Transverse colon (tissue), 4 donors: ENCODE data around the gene ZDHHC17. TPM values are rescaled to one million over a fixed set of nuclear protein-coding genes. Genes with fewer than 3 reads are reported as not detected.

Source experiments
- DNase-seq: peaks from one replicate; pipeline ENCODE4 v3.0.0-alpha.2; 2019
- H3K27ac ChIP-seq, 4 donors: fragments of 200-600 bp; sonication (generic); 2 replicates each; pipeline ENCODE4 v1.5.1; 2016 to 2018; ENCODE audit warnings: inconsistent platforms in 4 of 4
- H3K27me3 ChIP-seq: fragments of 200-600 bp; sonication (generic); 2 replicates; pipeline ENCODE4 v1.5.1; 2017; ENCODE audit warnings: inconsistent platforms
- H3K36me3 ChIP-seq, 4 donors: fragments of 200-600 bp; sonication (generic); 2 replicates each; pipeline ENCODE4 v1.5.1; 2017 to 2019; ENCODE audit warnings: inconsistent platforms in 4 of 4
- H3K4me1 ChIP-seq, 4 donors: fragments of 200-600 bp; sonication (generic); 2 replicates each; pipeline ENCODE4 v1.5.1; 2017 to 2020; ENCODE audit warnings: inconsistent platforms in 4 of 4
- H3K4me3 ChIP-seq, 4 donors: fragments of 200-600 bp; sonication (generic); 1 replicate in 1 of 4; 2 replicates in 3 of 4; pipeline versions ENCODE4 v1.5.1 to v1.6.1; 2017 to 2019; ENCODE audit warnings: inconsistent platforms in 4 of 4
- H3K9me3 ChIP-seq, 2 donors: fragments of 200-600 bp; sonication (generic); 2 replicates each; pipeline ENCODE4 v1.5.1; 2017 to 2019; ENCODE audit warnings: inconsistent platforms in 2 of 2
- EP300 ChIP-seq: sonication (generic); formaldehyde crosslinking; IDR thresholded peaks from one replicate; pipeline ENCODE4 v1.6.1; 2017; ENCODE audit warnings: antibody characterized with exemption, low read depth
- POLR2A ChIP-seq: fragments of 450-650 bp; IDR thresholded peaks from one replicate; pipeline ENCODE4 v1.6.1; 2016; ENCODE audit warnings: antibody characterized with exemption, mild to moderate bottlenecking, moderate library complexity
- POLR2AphosphoS5 ChIP-seq, 3 donors: sonication (generic); formaldehyde crosslinking; IDR thresholded peaks; one replicate each; pipeline ENCODE4 v1.6.1; 2016; ENCODE audit warnings: antibody characterized with exemption in 3 of 3
- WGBS, 2 donors: methylation state at CpG; one replicate each; pipeline ENCODE4 v1.1.5; 2018; ENCODE audit warnings: low coverage in 1 of 2; 5-methylcytosine and 5-hydroxymethylcytosine counted together
- in situ Hi-C, 4 donors: fragments of 200-750 bp; cut with MboI; loops; one replicate each; pipeline versions ENCODE4 v1.15.0 to v1.15.1; 2017; ENCODE audit warnings: low sequenced_read_pairs in 3 of 4, low pct_ligation_motif_present in 1 of 4, low pct_unique_long_range_greater_than_20kb in 1 of 4
- intact Hi-C: fragments of 100-400 bp; cut with DNase I; formaldehyde crosslinking; loops from one replicate; pipeline ENCODE4 v1.15.1; 2023; ENCODE audit warnings: low total_unique reads
- total RNA-seq, 4 donors: library from RNA; depleted of rRNA; stranded (reverse); fragments of >200 nt; gene quantifications; one replicate each; pipeline ENCODE4 v1.1.0, GENCODE V29; 2016
- TF ChIP-seq, protein P1 (sequence below), 5 experiments: fragments of 200-600 bp in 3 of 5; fragments of 450-650 bp in 2 of 5; sonication (generic) in 3 of 5; IDR thresholded peaks; 1 replicate in 2 of 5; 2 replicates in 3 of 5; pipeline ENCODE4 v1.5.1; 2016 to 2017; ENCODE audit warnings: antibody characterized with exemption in 5 of 5, inconsistent platforms in 3 of 5, mild to moderate bottlenecking in 2 of 5, moderate library complexity in 1 of 5

Gene ZDHHC17
- total RNA-seq, 4 donors from 2014 or later, result 2.6 to 38.7 (median 18.5) TPM

DNA sequence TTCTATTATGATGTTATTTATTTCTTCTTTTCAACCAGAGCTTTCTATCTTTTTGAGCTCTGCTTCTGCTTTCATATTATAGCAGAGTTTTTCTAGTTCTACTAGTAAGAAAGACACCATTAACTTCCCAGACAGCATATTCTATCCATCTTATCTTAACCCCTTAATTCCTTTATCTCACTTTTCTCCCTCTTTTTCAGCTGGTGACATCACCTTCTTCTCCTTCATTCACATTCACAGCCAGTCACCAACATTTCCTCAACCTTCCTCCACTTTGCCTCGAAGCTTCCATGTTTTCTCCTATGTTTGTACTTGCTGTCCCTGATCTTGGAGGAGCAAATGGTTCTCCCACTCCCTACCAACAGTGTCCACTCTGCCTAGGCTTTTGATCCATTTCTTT is 118.5 kb downstream of the ZDHHC17 start:
- in situ Hi-C loops, result no loop called here
- no peaks in the 10 kb centered on the region for H3K9me3 ChIP-seq
- TF ChIP-seq POLR2AphosphoS5 (IDR thresholded peaks at IDR 0.05) (no peak), POLR2A (no peak)
- TF ChIP-seq, protein P1, sequence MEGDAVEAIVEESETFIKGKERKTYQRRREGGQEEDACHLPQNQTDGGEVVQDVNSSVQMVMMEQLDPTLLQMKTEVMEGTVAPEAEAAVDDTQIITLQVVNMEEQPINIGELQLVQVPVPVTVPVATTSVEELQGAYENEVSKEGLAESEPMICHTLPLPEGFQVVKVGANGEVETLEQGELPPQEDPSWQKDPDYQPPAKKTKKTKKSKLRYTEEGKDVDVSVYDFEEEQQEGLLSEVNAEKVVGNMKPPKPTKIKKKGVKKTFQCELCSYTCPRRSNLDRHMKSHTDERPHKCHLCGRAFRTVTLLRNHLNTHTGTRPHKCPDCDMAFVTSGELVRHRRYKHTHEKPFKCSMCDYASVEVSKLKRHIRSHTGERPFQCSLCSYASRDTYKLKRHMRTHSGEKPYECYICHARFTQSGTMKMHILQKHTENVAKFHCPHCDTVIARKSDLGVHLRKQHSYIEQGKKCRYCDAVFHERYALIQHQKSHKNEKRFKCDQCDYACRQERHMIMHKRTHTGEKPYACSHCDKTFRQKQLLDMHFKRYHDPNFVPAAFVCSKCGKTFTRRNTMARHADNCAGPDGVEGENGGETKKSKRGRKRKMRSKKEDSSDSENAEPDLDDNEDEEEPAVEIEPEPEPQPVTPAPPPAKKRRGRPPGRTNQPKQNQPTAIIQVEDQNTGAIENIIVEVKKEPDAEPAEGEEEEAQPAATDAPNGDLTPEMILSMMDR (IDR thresholded peaks at IDR 0.05), result no peak
- H3K36me3 ChIP-seq, result no peaks in the 10 kb centered on the region
- DNase-seq, result no peak
- H3K27me3 ChIP-seq, result peaks cover 26% of the 10 kb centered on the region
- intact Hi-C loops, result no loop called here
- H3K4me3 ChIP-seq, result no peak overlapping the region
- peaks cover 3 to 18% (median 9%) of the 10 kb centered on the region in 4 donors for H3K4me1 ChIP-seq
- 79 to 80% methylated on average over 1 of the region's 1 CpG for WGBS, 2 donors
- no peak overlapping the region for H3K27ac ChIP-seq

DNA sequence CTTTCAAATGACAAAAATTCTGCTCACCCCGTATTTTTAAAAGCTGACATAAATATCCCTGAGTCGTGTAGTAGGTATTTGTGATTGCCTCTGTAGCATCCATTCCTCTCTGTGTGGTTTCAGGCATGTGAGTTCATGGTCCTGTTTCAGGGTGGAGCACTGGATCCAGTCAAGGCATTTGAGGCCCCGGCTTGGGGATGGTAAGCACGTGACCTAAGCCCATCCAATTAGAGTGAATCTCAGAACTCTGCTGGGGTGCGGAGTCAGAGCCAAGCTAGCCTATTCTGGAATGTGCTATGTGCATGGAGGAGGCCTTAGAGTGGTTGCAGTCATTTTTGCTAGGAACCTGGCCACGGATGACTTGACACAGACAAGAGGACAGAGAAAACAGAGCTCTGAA is 119.2 kb downstream of the ZDHHC17 start:
- 86% methylated on average over 6 of the region's 6 CpGs; no CpG with 5 or more reads in 1 of the 2 donors for WGBS, 2 donors
- intact Hi-C loops, result no loop called here
- DNase-seq, result no peak
- no peak overlapping the region for H3K4me3 ChIP-seq
- in situ Hi-C loops, result no loop called here
- no peak for TF ChIP-seq POLR2A
- TF ChIP-seq, protein P1 (IDR thresholded peaks at IDR 0.05), result no peak
- TF ChIP-seq EP300, result no peak
- TF ChIP-seq POLR2AphosphoS5 (IDR thresholded peaks at IDR 0.05), result no peak
- peaks cover 18% of the 10 kb centered on the region for H3K27me3 ChIP-seq
- no peak overlapping the region for H3K27ac ChIP-seq
- H3K4me1 ChIP-seq, result peaks cover 3 to 15% (median 7%) of the 10 kb centered on the region in 4 donors
- no peaks in the 10 kb centered on the region for H3K36me3 ChIP-seq
- H3K9me3 ChIP-seq, result no peaks in the 10 kb centered on the region

DNA sequence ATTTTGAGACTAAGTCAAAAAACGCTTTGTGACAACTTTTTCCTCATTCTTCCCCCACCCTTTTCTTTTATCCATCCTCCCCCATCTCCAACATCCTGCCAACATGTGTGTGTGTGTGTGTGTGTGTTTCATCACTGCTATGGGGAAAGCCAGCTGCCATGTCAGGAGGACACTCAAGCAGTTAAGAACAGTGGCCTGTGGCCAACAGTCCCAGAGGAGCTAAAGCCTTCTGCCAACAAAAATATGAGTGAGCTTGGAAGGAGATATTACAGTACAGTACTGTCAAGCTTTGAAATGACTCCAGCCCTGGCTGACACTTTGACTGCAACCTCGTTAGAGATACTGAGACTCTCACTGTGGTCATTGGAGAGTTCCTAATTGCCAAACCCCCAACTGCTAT is 119.9 kb downstream of the ZDHHC17 start:
- Histone ChIP-seq H3K36me3 (no peaks in the 10 kb centered on the region), H3K27ac (no peak overlapping the region), H3K4me3 (no peak overlapping the region), H3K4me1 (peaks cover 0 to 9% (median 3%) of the 10 kb centered on the region in 4 donors), H3K27me3 (peaks cover 12% of the 10 kb centered on the region), H3K9me3 (no peaks in the 10 kb centered on the region)
- no peak for TF ChIP-seq POLR2AphosphoS5 (IDR thresholded peaks at IDR 0.05)
- TF ChIP-seq EP300, result no peak
- TF ChIP-seq POLR2A, result no peak
- TF ChIP-seq, protein P1 (IDR thresholded peaks at IDR 0.05), result no peak
- no peak for DNase-seq
- 46 to 67% methylated on average over 2 of the region's 2 CpGs for WGBS, 2 donors
- intact Hi-C loops, result no loop called here
- in situ Hi-C loops, result no loop called here

DNA sequence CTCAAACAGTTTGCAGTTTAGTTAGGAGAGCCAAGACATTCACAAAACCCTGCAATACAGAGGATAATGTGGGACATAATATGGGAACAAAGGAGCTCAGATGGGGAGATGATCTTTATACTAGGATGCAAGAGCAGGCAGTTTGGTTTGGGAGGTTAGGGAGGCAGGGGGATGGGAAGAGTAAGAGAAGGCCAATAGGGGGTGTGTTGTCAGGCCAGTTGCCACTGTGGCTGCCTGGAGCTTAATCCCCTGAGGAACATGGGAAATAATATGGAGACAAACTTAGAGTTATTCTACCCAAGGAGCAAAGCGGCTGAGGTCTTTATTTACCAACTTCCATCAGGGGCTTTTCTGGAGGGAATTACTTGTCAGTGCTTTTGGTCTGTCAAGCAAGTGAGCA is 124.9 kb downstream of the ZDHHC17 start:
- Histone ChIP-seq H3K27me3 (no peaks in the 10 kb centered on the region), H3K9me3 (no peaks in the 10 kb centered on the region), H3K4me3 (no peak overlapping the region), H3K4me1 (no peaks in the 10 kb centered on the region), H3K27ac (no peak overlapping the region), H3K36me3 (no peaks in the 10 kb centered on the region)
- TF ChIP-seq EP300 (no peak), POLR2AphosphoS5 (IDR thresholded peaks at IDR 0.05) (no peak), POLR2A (no peak)
- TF ChIP-seq, protein P1 (IDR thresholded peaks at IDR 0.05), result no peak
- DNase-seq, result no peak
- WGBS, 2 donors, result 71 to 92% methylated on average over 1 of the region's 1 CpG
- in situ Hi-C loops, result no loop called here
- intact Hi-C loops, result no loop called here
